Measurements from ENCODE around the gene TIMP2. TPM values are rescaled to one million over a fixed set of nuclear protein-coding genes. Genes with fewer than 3 reads are reported as not detected.

Gene TIMP2
- total and polyA plus RNA-seq, 2 of the 13 experiments (the other 11 are each of a cell fraction or from before 2014, with no cell fraction given), result 3.8 to 8.5 TPM

GRCh38 chr17:78958641-78959127 is 33.5 kb upstream of the TIMP2 start:
- POLR2A ChIA-PET, result interaction anchor here (1.0 kb wide), 1 partner anchor 21 kb away, joined by 6 read pairs; the partner anchor contains the start of gene LGALS3BP
- peaks cover 41% of the 10 kb centered on the region for H3K4me1 ChIP-seq (ENCODE audit: insufficient read depth, low read length)
- H4K20me1 ChIP-seq (ENCODE audit: insufficient read depth, low read length), result no peaks in the 10 kb centered on the region
- no peaks in the 10 kb centered on the region for H3K36me3 ChIP-seq (replicated peaks in 1 of 2; ENCODE audit: control insufficient read depth in 1 of 2, insufficient read depth in 2 of 2, low read length in 2 of 2)
- H3K9ac ChIP-seq (ENCODE audit: insufficient read depth, low read depth, low read length), result no peak overlapping the region
- BruUV-seq (replicated peaks), result no TSS peak
- H3K9me3 ChIP-seq (ENCODE audit: low read length), result no peaks in the 10 kb centered on the region
- no peaks in the 10 kb centered on the region for H3K79me2 ChIP-seq (ENCODE audit: insufficient read depth, low read length)
- DNase-seq (ENCODE audit: low spot score), result no peak
- H3K27ac ChIP-seq (ENCODE audit: extremely low read length, insufficient read depth, low read length), result no peak overlapping the region
- TF ChIP-seq HIVEP1 (CRISPR knock-in tag; IDR thresholded peaks at IDR 0.05) (no peak), TBX2 (CRISPR knock-in tag; IDR thresholded peaks at IDR 0.05; ENCODE audit: borderline replicate concordance) (0 out of 2 replicates have a peak, but pooled peaks have one; percentile 23), ZNF761 (CRISPR knock-in tag; conservative IDR thresholded peaks at IDR 0.05) (no peak), PITX1 (CRISPR knock-in tag; IDR thresholded peaks at IDR 0.05) (0 out of 2 replicates have a peak, but pooled peaks have one; percentile 26), ZNF687 (CRISPR knock-in tag; IDR thresholded peaks at IDR 0.05) (peak; percentile 43), ZNF121 (CRISPR knock-in tag; IDR thresholded peaks at IDR 0.05) (peak; percentile 85), ZNF547 (CRISPR knock-in tag; IDR thresholded peaks at IDR 0.05) (peak; percentile 41; the same call in 1 of the 2 replicates), FOSL2 (CRISPR knock-in tag; IDR thresholded peaks at IDR 0.05) (peak; percentile 61), ZNF280B (CRISPR knock-in tag; IDR thresholded peaks at IDR 0.05; ENCODE audit: borderline replicate concordance) (0 out of 2 replicates have a peak, but pooled peaks have one; percentile 46)
- FAIRE-seq, result no peak
- in situ Hi-C loops (cut with HindIII; ENCODE audit: extremely low pct_ligation_motif_present, low pct_unique_long_range_greater_than_20kb) (no loop called here), intact Hi-C loops (cut with micrococcal nuclease; ENCODE audit: unreplicated experiment) (no loop called here)
- WGBS (ENCODE audit: low lambda C conversion rate), result 7% methylated on average over 6 of the region's 7 CpGs
- no peak overlapping the region for H2AFZ ChIP-seq (ENCODE audit: low read length)
- CTCF ChIA-PET (ENCODE audit: low intra/inter-chr PET ratio, low total read pairs), result no interaction called here
- 0 out of 6 replicates have a peak overlapping the region, but pooled peaks of 1 of the 3 experiments have one; percentile 14 for H3K4me3 ChIP-seq (replicated peaks in 1 of 3; ENCODE audit: insufficient read depth in 1 of 3, low read depth in 2 of 3, low read length in 3 of 3)
- peak; percentile 35 for ATAC-seq
- peaks cover 3 to 36% of the 10 kb centered on the region in 2 experiments; a peak in 4 of 5 replicates for H3K27me3 ChIP-seq (ENCODE audit: control insufficient read depth in 1 of 2, insufficient read depth in 2 of 2, low read length in 2 of 2)
- H3K4me2 ChIP-seq (ENCODE audit: low read depth, low read length), result no peak overlapping the region
